AG09309 (cell line): Measurements from ENCODE around the gene SWI5.
"Not testable (repeated sequence)": the region's sequence is repeated elsewhere in the genome, so short reads cannot be mapped to it uniquely, and the experiment has no call there.

Source experiments
- DNase-seq: peaks from one replicate; pipeline ENCODE4 v3.0.0-alpha.2; 2010; ENCODE audit warnings: low read depth
- H3K4me3 ChIP-seq: 2 replicates; pipeline ENCODE4 v1.5.1; 2011; ENCODE audit warnings: mild to moderate bottlenecking, low read depth, low read length, moderate library complexity; ENCODE audit not compliant: control insufficient read depth
- TF ChIP-seq, protein P1 (sequence below): IDR thresholded peaks from 2 replicates; pipeline ENCODE4 v1.5.1; 2011; ENCODE audit warnings: mild to moderate bottlenecking, low read depth, low read length, inconsistent platforms; ENCODE audit not compliant: insufficient read depth, control insufficient read depth; ENCODE audit errors: missing control alignments

Gene SWI5

DNA sequence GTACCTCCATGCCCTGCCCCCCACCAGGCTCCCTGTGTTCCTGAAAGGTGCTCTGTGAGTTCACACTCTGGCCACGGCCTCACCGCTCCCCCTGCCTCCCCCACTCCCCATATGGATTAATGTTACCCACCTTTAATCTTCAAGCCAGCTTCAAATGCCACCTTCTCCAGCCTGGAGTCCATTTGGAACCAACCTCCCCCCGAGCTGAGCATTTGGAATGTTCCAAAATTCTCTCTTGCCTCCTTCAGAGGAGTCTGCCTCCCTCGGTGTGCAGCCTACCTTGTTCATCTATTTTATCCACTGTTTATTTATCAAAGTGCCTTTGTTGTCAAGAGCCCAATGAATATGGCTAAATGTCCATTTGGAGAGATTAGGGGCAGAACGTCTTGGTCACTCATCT is 4.6 kb upstream of the SWI5 start:
- DNase-seq: no peak
- no peak overlapping the region for H3K4me3 ChIP-seq
- TF ChIP-seq, protein P1, sequence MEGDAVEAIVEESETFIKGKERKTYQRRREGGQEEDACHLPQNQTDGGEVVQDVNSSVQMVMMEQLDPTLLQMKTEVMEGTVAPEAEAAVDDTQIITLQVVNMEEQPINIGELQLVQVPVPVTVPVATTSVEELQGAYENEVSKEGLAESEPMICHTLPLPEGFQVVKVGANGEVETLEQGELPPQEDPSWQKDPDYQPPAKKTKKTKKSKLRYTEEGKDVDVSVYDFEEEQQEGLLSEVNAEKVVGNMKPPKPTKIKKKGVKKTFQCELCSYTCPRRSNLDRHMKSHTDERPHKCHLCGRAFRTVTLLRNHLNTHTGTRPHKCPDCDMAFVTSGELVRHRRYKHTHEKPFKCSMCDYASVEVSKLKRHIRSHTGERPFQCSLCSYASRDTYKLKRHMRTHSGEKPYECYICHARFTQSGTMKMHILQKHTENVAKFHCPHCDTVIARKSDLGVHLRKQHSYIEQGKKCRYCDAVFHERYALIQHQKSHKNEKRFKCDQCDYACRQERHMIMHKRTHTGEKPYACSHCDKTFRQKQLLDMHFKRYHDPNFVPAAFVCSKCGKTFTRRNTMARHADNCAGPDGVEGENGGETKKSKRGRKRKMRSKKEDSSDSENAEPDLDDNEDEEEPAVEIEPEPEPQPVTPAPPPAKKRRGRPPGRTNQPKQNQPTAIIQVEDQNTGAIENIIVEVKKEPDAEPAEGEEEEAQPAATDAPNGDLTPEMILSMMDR: no peak

DNA sequence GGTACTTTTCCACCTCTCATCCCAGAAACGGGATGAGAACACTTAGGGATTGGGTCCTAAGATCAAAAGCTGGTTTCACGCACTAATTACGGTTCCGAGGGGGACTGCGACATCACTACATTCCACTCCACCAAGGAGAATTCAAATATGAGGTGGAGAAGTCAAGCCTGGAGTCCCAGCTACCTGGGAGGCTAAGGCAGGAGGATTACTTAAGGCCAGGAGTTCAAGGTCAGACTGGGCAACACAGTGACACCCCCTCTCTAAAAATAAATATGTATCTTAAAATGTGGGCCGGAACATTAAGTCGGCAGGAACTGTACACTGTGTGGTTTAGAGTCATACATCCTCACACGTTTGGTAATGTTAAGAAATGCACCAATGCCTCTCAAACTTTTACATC is 1.8 kb upstream of the SWI5 start:
- no peak for DNase-seq
- TF ChIP-seq, protein P1: no peak
- H3K4me3 ChIP-seq: peak overlapping the region; percentile 76

DNA sequence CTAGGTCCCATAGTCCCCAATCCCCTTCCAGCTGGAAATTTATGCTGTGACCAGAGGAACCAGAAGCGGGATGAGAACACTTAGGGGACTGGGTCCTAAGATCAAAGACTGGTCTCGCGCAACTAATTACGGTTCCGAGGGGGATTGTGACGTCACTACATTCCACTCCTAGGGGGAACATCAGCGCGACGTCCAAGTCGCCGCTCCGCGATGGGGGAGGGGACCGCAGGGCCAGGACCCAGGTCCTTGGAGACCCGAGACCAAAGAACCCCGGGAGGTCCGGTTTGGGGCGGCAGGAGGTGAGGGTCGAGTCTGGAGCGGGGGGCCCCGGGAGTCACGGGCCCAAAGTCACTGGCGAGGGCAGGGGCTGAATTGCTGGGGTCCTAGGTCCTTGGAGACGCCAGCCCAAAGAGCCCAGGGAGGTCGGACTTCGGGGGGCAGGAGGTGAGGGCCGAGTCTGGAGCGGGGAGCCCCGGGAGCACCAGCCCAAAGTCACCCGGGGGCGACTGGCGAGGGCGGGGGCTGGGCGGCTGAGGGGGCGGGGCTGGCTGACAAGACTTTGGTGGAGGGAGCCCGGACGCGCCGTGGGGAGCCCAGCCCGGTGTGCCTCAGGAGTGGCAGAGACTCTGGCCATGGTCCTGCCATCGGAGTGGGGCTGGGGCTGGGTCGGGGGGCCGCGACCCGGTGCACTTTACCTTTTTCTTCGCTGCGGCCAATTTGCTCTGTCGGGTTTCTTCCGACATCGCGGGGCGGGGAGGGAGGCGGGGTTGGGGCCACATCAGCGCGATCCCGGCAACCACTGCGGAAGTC is 673 bp upstream of the SWI5 start, which contains the start of gene GOLGA2:
Gene GOLGA2 (minus strand): TSS at position 810 of the 810 bp plus-strand sequence. CDS start 31 bp downstream, at position 779.
- TF ChIP-seq, protein P1: no peak
- DNase-seq: no peak
- peak within 1 kb of the TSS; percentile 76 for H3K4me3 ChIP-seq

DNA sequence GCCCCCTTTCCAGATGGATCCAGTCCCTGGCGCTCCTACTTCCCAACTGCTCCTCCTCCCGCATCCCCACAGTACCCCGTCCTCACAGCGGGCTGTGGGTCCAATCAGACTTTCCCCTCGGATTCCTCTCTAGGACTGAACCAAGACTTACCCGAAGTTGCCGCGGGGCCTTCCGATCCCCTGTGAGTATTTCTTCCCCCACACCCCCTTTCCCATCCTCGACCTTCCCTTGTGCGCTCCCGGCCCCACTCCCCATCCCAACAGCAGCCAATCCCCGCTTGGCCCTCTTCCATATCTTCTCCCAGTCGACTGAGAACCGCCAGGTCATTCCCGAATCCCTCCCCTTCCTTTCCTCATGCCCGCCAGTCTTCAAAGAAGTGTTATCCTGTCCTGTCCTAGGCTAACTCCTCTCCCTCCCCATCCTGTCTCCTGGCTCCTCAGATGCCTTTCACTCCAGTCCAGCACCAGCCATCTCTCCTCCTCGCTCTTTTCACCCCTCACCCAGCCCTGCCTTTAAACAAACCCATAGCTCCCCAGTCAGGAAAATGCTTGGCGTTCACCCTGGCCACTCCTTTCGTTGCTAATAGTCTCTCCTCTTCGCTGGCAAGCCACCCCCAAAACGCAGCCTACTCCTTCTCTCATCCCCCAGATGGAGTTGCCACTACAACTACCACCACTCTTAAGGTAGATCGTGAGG is 646 bp downstream of the SWI5 start:
- TF ChIP-seq, protein P1: no peak
- DNase-seq: no peak
- peak overlapping the region; percentile 76 for H3K4me3 ChIP-seq

DNA sequence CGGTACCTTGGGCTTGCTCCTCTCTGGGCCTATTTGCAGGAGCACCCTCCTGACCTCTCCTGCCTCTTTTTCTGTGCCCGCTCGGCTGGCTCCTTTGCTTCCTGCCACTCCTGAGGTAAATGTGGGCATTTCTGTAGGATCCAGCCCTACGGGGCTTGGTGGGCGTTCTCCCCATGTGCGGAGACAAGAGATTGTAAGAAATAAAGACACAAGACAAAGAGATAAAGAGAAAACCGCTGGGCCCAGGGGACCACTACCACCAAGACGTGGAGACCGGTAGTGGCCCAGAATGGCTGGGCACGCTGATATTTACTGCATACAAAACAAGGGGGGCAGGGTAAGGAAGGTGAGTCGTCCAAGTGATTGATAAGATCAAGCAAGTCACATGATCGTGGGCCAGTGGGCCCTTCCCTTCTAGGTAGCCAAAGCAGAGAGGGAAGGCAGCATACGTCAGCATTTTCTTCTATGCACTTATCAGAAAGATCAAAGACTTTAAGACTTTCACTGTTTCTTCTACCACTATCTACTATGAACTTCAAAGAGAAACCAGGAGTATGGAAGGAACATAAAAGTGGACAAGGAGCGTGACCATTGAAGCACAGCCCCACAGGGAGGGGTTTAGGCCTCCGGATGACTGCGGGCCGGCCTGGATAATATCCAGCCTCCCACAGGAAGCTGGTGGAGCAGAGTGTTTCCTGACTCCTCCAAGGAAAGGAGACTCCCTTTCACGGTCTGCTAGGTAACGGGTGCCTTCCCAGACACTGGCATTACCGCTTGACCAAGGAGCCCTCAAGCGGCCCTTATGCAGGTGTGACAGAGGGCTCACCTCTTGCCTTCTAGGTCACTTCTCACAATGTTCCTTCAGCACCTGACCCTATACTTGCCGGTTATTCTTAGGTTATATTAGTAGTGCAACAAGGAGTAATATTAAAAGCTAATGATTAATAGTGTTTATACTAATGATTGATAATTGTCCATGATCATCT is 3.3 kb downstream of the SWI5 start:
- DNase-seq, H3K4me3 ChIP-seq: not testable (repeated sequence)

DNA sequence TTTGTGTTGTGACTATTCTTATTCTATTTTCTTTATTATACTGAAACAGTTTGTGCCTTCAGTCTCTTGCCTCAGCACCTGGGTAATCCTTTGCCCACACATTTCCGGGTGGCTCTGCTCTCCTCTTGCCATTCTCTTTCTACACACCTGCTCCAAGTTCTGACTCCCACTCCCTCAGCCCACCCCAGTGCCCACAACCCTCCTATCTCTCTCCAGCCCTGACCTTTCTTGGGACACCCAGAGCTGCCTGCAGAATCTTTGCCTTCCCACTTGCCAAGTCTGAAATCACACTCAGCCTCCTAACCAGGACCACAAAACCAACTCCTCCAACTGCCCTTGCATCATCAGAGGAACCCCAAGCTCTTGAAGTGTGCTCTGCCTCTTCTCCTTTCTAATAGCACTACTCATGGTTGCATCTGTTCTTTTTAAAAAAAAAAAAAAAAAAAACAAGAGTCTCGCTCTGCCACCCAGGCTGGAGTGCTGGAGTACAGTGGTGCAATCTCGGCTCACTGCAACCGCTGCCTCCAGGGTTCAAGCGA is 4.1 kb downstream of the SWI5 start:
- DNase-seq: no peak
- TF ChIP-seq, protein P1: no peak
- no peak overlapping the region for H3K4me3 ChIP-seq
